ENCODE results near the gene SPATA45.

Gene SPATA45

GRCh38 chr1:212827831-212828278 lies 19.6 kb downstream of the SPATA45 start:
- no peak for DNase-seq

GRCh38 chr1:212827171-212827776 lies 20.2 kb downstream of the SPATA45 start:
- DNase-seq, result no peak

GRCh38 chr1:212825798-212826452 lies 21.5 kb downstream of the SPATA45 start:
- DNase-seq, result no peak

GRCh38 chr1:212824201-212824600 lies 23.2 kb downstream of the SPATA45 start:
- no peak for DNase-seq

- DNase-seq, result no peak
Measured at GRCh38 chr1:212822956-212823355, 24.5 kb downstream of the SPATA45 start.

- no peak for DNase-seq
Measured at GRCh38 chr1:212820969-212821368, 26.5 kb downstream of the SPATA45 start.

GRCh38 chr1:212819726-212820125 lies 27.7 kb downstream of the SPATA45 start:
- no peak for DNase-seq

GRCh38 chr1:212816567-212817278 lies 30.7 kb downstream of the SPATA45 start:
- no peak for DNase-seq

- DNase-seq, result no peak
Measured at GRCh38 chr1:212814537-212815334, 32.7 kb downstream of the SPATA45 start.

GRCh38 chr1:212805767-212806166 lies 41.7 kb downstream of the SPATA45 start:
- no peak for DNase-seq

- DNase-seq, result no peak
Measured at GRCh38 chr1:212797681-212798080, 49.8 kb downstream of the SPATA45 start.

- no peak for DNase-seq
Measured at GRCh38 chr1:212794561-212795014, 52.9 kb downstream of the SPATA45 start.

- no peak for DNase-seq
Measured at GRCh38 chr1:212792396-212792908, 55.0 kb downstream of the SPATA45 start.

GRCh38 chr1:212791676-212792395 lies 55.6 kb downstream of the SPATA45 start, which contains the start of the genes NSL1 and TATDN3:
Gene NSL1, minus strand, starts transcription at chr1:212791777. Its CDS starts 14 bp downstream, at chr1:212791763.
Gene TATDN3, plus strand, starts transcription at chr1:212791894. Its CDS starts 28 bp downstream, at chr1:212791922.
- peak; percentile 99 for DNase-seq

- no peak for DNase-seq
Measured at GRCh38 chr1:212791261-212791675, 56.2 kb downstream of the SPATA45 start.

GRCh38 chr1:212785871-212786270 lies 61.6 kb downstream of the SPATA45 start:
- DNase-seq, result no peak

GRCh38 chr1:212783976-212784375 lies 63.5 kb downstream of the SPATA45 start:
- DNase-seq, result no peak

GRCh38 chr1:212782422-212783154 lies 64.9 kb downstream of the SPATA45 start:
- DNase-seq, result no peak

- DNase-seq, result no peak
Measured at GRCh38 chr1:212781225-212781624, 66.2 kb downstream of the SPATA45 start.

- DNase-seq, result no peak
Measured at GRCh38 chr1:212780759-212781158, 66.7 kb downstream of the SPATA45 start.

Measured in activated CD4-positive, CD25-positive, alpha-beta regulatory T cell treated with anti-CD3 and anti-CD28 coated beads, Interleukin-2, amount 50 U/mL, for 72 hours (primary cell).